Measurements from ENCODE around the gene DNAL1. TPM values are rescaled to one million over a fixed set of nuclear protein-coding genes. Genes with fewer than 3 reads are reported as not detected.

DNAL1 gene
- total RNA-seq, 1 experiment from 2014 or later = 14.6 TPM

GRCh38 chr14:73634011-73634833 lies 10.6 kb upstream of the DNAL1 start:
- H3K9me2 ChIP-seq (ENCODE audit: insufficient read depth) = no peaks in the 10 kb centered on the region
- DNase-seq (ENCODE audit: low read depth, low spot score) = no peak
- peaks cover 0 to 9% of the 10 kb centered on the region in 2 experiments; a peak in 2 of 4 replicates for H3K4me1 ChIP-seq (ENCODE audit: control insufficient read depth in 1 of 2, insufficient read depth in 2 of 2, low read length in 2 of 2)
- no peaks in the 10 kb centered on the region for H3K79me2 ChIP-seq (ENCODE audit: insufficient read depth, low read length)
- no peaks in the 10 kb centered on the region for H3K27me3 ChIP-seq (ENCODE audit: insufficient read depth, low read length)
- ATAC-seq = no peak
- H2AFZ ChIP-seq (ENCODE audit: low read depth, low read length, poor library complexity, severe bottlenecking) = no peak overlapping the region
- no peak overlapping the region for H3K4me3 ChIP-seq (replicated peaks in 1 of 2; ENCODE audit: low read depth in 1 of 2, low read length in 2 of 2)
- no peaks in the 10 kb centered on the region for H3K36me3 ChIP-seq (ENCODE audit: control insufficient read depth in 1 of 2, insufficient read depth in 2 of 2, low read length in 2 of 2)
- H4K20me1 ChIP-seq (ENCODE audit: insufficient read depth) = no peaks in the 10 kb centered on the region
- intact Hi-C loops (cut with micrococcal nuclease) = loop anchor here (5.0 kb wide), 1 partner anchor 462 kb away; no protein-coding TSS in a partner anchor
- H3K4me2 ChIP-seq (ENCODE audit: low read length) = peak overlapping the region; percentile 61; the same call in 1 of the 2 replicates
- CTCF ChIA-PET = interaction anchor here (1.9 kb wide), 1 partner anchor 339 kb away, joined by 14 read pairs; no protein-coding TSS in a partner anchor
- TF ChIP-seq CEBPB (IDR thresholded peaks at IDR 0.05; ENCODE audit: low read depth) (no peak), POLR2A (IDR thresholded peaks at IDR 0.05; ENCODE audit: borderline replicate concordance, extremely low read depth, insufficient read depth, insufficient read length) (no peak), ZBTB33 (IDR thresholded peaks at IDR 0.05; ENCODE audit: extremely low read depth, insufficient replicate concordance, low read length) (no peak), MAX (IDR thresholded peaks at IDR 0.05) (no peak), CBX3 (IDR thresholded peaks at IDR 0.05; ENCODE audit: low read depth) (no peak), REST (IDR thresholded peaks at IDR 0.05; ENCODE audit: low read depth) (no peak), ZNF274 (IDR thresholded peaks at IDR 0.05; ENCODE audit: low read depth, low read length) (no peak), EZH2phosphoT487 (IDR thresholded peaks at IDR 0.05; ENCODE audit: borderline replicate concordance) (no peak), SP1 (IDR thresholded peaks at IDR 0.05; ENCODE audit: low read depth) (no peak), FOSL1 (IDR thresholded peaks at IDR 0.05; ENCODE audit: low read depth) (no peak), EZH2 (IDR thresholded peaks at IDR 0.05) (no peak), ZFX (IDR thresholded peaks at IDR 0.05) (no peak), CTCF (IDR thresholded peaks at IDR 0.05 in 2 of 3, conservative IDR thresholded peaks at IDR 0.05 in 1 of 3; ENCODE audit: borderline replicate concordance in 1 of 3, insufficient read depth in 1 of 3, low read depth in 2 of 3, low read length in 2 of 3) (no peak), SRF (IDR thresholded peaks at IDR 0.05; ENCODE audit: low read depth) (no peak), ATF3 (IDR thresholded peaks at IDR 0.05) (no peak), SIN3A (IDR thresholded peaks at IDR 0.05; ENCODE audit: low read depth) (no peak), POLR2AphosphoS5 (IDR thresholded peaks at IDR 0.05; ENCODE audit: low read depth, low read length) (no peak), TCF7L2 (IDR thresholded peaks at IDR 0.05; ENCODE audit: borderline replicate concordance, extremely low read depth, insufficient read depth, insufficient read length) (no peak), EGR1 (IDR thresholded peaks at IDR 0.05; ENCODE audit: low read depth) (no peak)
- RAD21 ChIA-PET (ENCODE audit: low non-redundant PET in 1 of 2, low total read pairs in 2 of 2, uncharacterized antibody in 2 of 2, unreplicated experiment in 2 of 2) = interaction anchor here in 1 of 2 experiments (0.6 kb wide), 1 partner anchor 648 kb away, joined by 3 read pairs; no protein-coding TSS in a partner anchor
- H3K9me3 ChIP-seq (ENCODE audit: control insufficient read depth in 1 of 2, insufficient read depth in 1 of 2, low read depth in 1 of 2, low read length in 2 of 2) = no peaks in the 10 kb centered on the region
- no TSS peak for BruUV-seq (replicated peaks)
- no peak overlapping the region for H3K9ac ChIP-seq (ENCODE audit: low read length)
- no peak overlapping the region for H3K27ac ChIP-seq (ENCODE audit: low read depth, low read length)
- POLR2A ChIA-PET = no interaction called here
